OCI-LY7 (cell line): ENCODE results near the gene AHSG. TPM values are rescaled to one million over a fixed set of nuclear protein-coding genes. Genes with fewer than 3 reads are reported as not detected.

ENCODE experiments used
- Bru-seq: library from RNA; stranded (reverse); fragments of 400-500 nt; gene quantifications from one replicate; lab custom pipeline; 2021; lab: Mats Ljungman, UMichigan
- BruChase-seq, 2 experiments: library from RNA; stranded (reverse); fragments of 400-500 nt; gene quantifications; one replicate each; lab custom pipeline; 2021; lab: Mats Ljungman, UMichigan
- BruUV-seq: library from RNA; stranded (reverse); fragments of 400-500 nt; replicated peaks from 2 replicates; lab custom pipeline; 2021; lab: Mats Ljungman, UMichigan
- CTCF ChIA-PET: fragments of 300-600 bp; sonication (Branson Sonifier 250); formaldehyde crosslinking; loops from one replicate; lab custom pipeline; 2022; ENCODE audit warnings: antibody characterized with exemption; ENCODE audit not compliant: unreplicated experiment; lab: Charles Lee
- POLR2A ChIA-PET: fragments of 300-600 bp; sonication (Branson Sonifier 250); formaldehyde crosslinking; loops from one replicate; lab custom pipeline; 2022; ENCODE audit warnings: antibody characterized with exemption; lab: Charles Lee
- DNase-seq: peaks from one replicate; pipeline ENCODE4 v3.0.0-alpha.2; 2015; ENCODE audit warnings: low spot score
- H2AFZ ChIP-seq: fragments of 200-600 bp; sonication (generic), shearing (Covaris generic); 2 replicates; pipeline ENCODE4 v1.6.1; 2014; ENCODE audit warnings: mild to moderate bottlenecking, antibody characterized with exemption, low read length, moderate library complexity
- H3K27ac ChIP-seq: fragments of 200-600 bp; sonication (generic); 2 replicates; pipeline ENCODE4 v1.5.1; 2014; ENCODE audit warnings: mixed run types, low read depth, mild to moderate bottlenecking, moderate library complexity, low read length, inconsistent platforms; ENCODE audit not compliant: poor library complexity, severe bottlenecking
- H3K36me3 ChIP-seq: fragments of 200-600 bp; sonication (generic); 2 replicates; pipeline ENCODE4 v1.6.1; 2014; ENCODE audit warnings: mild to moderate bottlenecking, antibody characterized with exemption, low read length, moderate library complexity, mixed read lengths; ENCODE audit not compliant: insufficient read depth
- H3K4me1 ChIP-seq: fragments of 200-600 bp; sonication (generic); 2 replicates; pipeline ENCODE4 v1.5.1; 2014; ENCODE audit warnings: mild to moderate bottlenecking, low read length; ENCODE audit not compliant: insufficient read depth, poor library complexity, severe bottlenecking
- H3K4me2 ChIP-seq: fragments of 200-600 bp; sonication (generic); 2 replicates; pipeline ENCODE4 v1.6.1; 2014; ENCODE audit warnings: mild to moderate bottlenecking, low read length
- H3K4me3 ChIP-seq: fragments of 200-600 bp; sonication (generic); 2 replicates; pipeline ENCODE4 v1.5.1; 2014; ENCODE audit warnings: mild to moderate bottlenecking, low read depth, low read length; ENCODE audit not compliant: poor library complexity, severe bottlenecking
- H3K79me2 ChIP-seq: fragments of 200-600 bp; sonication (generic); 2 replicates; pipeline ENCODE4 v1.6.1; 2016; ENCODE audit warnings: low read depth, mild to moderate bottlenecking, low read length, moderate library complexity, mixed read lengths; ENCODE audit not compliant: insufficient read depth
- H3K9me2 ChIP-seq: fragments of 200-600 bp; sonication (generic); 2 replicates; pipeline ENCODE4 v1.6.1; 2016; ENCODE audit warnings: mild to moderate bottlenecking, low read length, mixed read lengths; ENCODE audit not compliant: insufficient read depth
- H3K9me3 ChIP-seq: fragments of 200-600 bp; sonication (generic); 2 replicates; pipeline ENCODE4 v1.6.1; 2014; ENCODE audit warnings: mild to moderate bottlenecking, mixed run types, low read length, mixed read lengths
- H4K20me1 ChIP-seq: fragments of 200-600 bp; sonication (generic); 2 replicates; pipeline ENCODE4 v1.6.1; 2014; ENCODE audit warnings: mild to moderate bottlenecking, antibody characterized with exemption, low read length, moderate library complexity, mixed read lengths; ENCODE audit not compliant: insufficient read depth
- CTCF ChIP-seq: fragments of 200-600 bp; sonication (generic); conservative IDR thresholded peaks from 2 replicates; pipeline ENCODE4 v1.5.1; 2014; ENCODE audit warnings: mild to moderate bottlenecking, antibody characterized with exemption, low read length, moderate library complexity, mixed read lengths
- EZH2phosphoT487 ChIP-seq: fragments of 200-600 bp; sonication (generic); IDR thresholded peaks from 2 replicates; pipeline ENCODE4 v1.6.1; 2018; ENCODE audit warnings: low read depth, borderline replicate concordance, mild to moderate bottlenecking, mixed run types, antibody characterized with exemption, low read length, moderate library complexity, mixed read lengths
- intact Hi-C: fragments of 100-400 bp; cut with micrococcal nuclease; formaldehyde crosslinking; loops from one replicate; pipeline ENCODE4 v1.10.0; 2022; ENCODE audit not compliant: unreplicated experiment
- long read RNA-seq: library from polyadenylated mRNA; stranded (forward); transcript quantifications from one replicate; pipeline ENCODE4 v2.0.0, GENCODE V29; 2022
- total RNA-seq, 2 experiments: library from RNA; depleted of rRNA in 1 of 2; stranded (reverse); fragments of >200 nt in 1 of 2; shearing (Covaris generic) in 1 of 2; gene quantifications; 2 replicates each; pipeline ENCODE4 v1.2.3, GENCODE V29; 2014 to 2022

AHSG gene, protein sequence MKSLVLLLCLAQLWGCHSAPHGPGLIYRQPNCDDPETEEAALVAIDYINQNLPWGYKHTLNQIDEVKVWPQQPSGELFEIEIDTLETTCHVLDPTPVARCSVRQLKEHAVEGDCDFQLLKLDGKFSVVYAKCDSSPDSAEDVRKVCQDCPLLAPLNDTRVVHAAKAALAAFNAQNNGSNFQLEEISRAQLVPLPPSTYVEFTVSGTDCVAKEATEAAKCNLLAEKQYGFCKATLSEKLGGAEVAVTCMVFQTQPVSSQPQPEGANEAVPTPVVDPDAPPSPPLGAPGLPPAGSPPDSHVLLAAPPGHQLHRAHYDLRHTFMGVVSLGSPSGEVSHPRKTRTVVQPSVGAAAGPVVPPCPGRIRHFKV
- total RNA-seq (2014; rRNA removed; shearing (Covaris generic)): not detected in 2 replicates
- total RNA-seq (2022): not detected in 2 replicates
- not detected for Bru-seq, nascent RNA
- not detected for BruChase-seq, experiment 1, labeled RNA remaining after a 6-hour chase
- not detected for BruChase-seq, experiment 2, labeled RNA remaining after a 2-hour chase
- long read RNA-seq: 0 reads

GRCh38 chr3:186612721-186613636, at the start of gene AHSG:
Gene AHSG, plus strand, starts transcription at chr3:186613060. Its CDS starts 82 bp downstream, at chr3:186613142.
- peak within 1 kb of the TSS; percentile 62; the same call in 1 of the 2 replicates for H2AFZ ChIP-seq
- H3K9me3 ChIP-seq: no peaks in the 10 kb centered on the region
- no peaks in the 10 kb centered on the region for H3K36me3 ChIP-seq
- H3K9me2 ChIP-seq: no peaks in the 10 kb centered on the region
- H3K4me3 ChIP-seq: no peak within 1 kb of the TSS
- H3K4me1 ChIP-seq: peaks cover 18% of the 10 kb centered on the region
- ChIA-PET CTCF (no interaction called here), POLR2A (interaction anchor here (0.7 to 1.1 kb wide), 2 partner anchors 16 to 558 kb away, joined by 3 read pairs; no protein-coding TSS in a partner anchor)
- no peaks in the 10 kb centered on the region for H3K79me2 ChIP-seq
- intact Hi-C loops: no loop called here
- BruUV-seq: no TSS peak
- H3K4me2 ChIP-seq: no peak within 1 kb of the TSS
- H4K20me1 ChIP-seq: no peaks in the 10 kb centered on the region
- no peak within 1 kb of the TSS for H3K27ac ChIP-seq
- no peak for TF ChIP-seq CTCF
- no peak for TF ChIP-seq EZH2phosphoT487
- no peak for DNase-seq

DNA sequence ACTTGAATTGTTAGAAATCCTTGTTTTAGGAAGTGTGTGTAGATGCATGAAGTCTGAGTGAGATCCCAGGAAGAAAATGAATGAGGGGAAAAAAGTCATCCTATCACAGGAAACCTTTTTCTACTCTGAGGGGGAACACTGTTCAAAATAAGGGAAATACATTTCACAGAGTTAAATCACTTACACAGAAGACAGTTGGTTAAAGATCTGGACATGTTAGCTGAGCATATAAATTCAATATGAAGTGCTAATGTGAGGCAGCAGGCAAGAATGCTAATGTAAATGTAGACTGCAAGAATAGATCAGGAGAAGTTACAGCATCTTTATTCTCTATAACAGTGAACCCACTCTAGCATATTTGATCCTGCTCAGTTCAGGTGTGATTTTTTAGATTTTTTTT, 48.3 kb upstream of the AHSG start:
- H3K27ac ChIP-seq: no peak overlapping the region
- no peaks in the 10 kb centered on the region; the same call in 1 of the 2 replicates for H4K20me1 ChIP-seq
- H2AFZ ChIP-seq: no peak overlapping the region
- no peaks in the 10 kb centered on the region for H3K9me2 ChIP-seq
- intact Hi-C loops: no loop called here
- peaks cover 38% of the 10 kb centered on the region; the same call in 1 of the 2 replicates for H3K79me2 ChIP-seq
- peaks cover 19% of the 10 kb centered on the region for H3K4me1 ChIP-seq
- TF ChIP-seq EZH2phosphoT487 (no peak), CTCF (no peak)
- no peak overlapping the region for H3K4me3 ChIP-seq
- H3K4me2 ChIP-seq: no peak overlapping the region
- no peak for DNase-seq
- ChIA-PET POLR2A (interaction anchor here (0.6 to 1.8 kb wide), 2 partner anchors 30 to 621 kb away, joined by 3 to 7 read pairs; no protein-coding TSS in a partner anchor), CTCF (no interaction called here)
- no peaks in the 10 kb centered on the region for H3K9me3 ChIP-seq
- no TSS peak for BruUV-seq
- H3K36me3 ChIP-seq: peaks cover 40% of the 10 kb centered on the region
